ENCODE measurements around the gene YAE1. TPM values are rescaled to one million over a fixed set of nuclear protein-coding genes. Genes with fewer than 3 reads are reported as not detected.

Gene YAE1
- polyA plus RNA-seq, 1 of the 3 experiments (the other 2 are of a cell fraction) = 30.7 TPM

DNA sequence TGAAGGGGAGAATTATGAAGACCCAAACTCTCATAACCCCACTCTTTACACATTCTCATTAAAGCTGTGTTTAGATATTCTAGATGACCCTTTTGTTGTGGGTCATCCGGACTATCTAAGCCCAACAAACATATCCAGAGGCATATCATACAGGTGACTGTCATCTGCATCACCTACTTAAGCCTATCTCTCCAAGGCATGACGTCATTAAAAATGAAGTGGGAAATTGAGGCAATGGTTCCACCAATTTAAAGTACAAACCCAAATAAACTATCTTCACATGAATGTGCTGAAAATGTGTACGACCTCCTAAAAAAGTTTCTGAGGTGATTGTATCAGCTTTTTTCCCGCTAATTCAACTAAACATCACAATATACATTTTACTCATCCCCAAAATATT is 52.7 kb downstream of the YAE1 start (continued):
- TF ChIP-seq, protein P1, sequence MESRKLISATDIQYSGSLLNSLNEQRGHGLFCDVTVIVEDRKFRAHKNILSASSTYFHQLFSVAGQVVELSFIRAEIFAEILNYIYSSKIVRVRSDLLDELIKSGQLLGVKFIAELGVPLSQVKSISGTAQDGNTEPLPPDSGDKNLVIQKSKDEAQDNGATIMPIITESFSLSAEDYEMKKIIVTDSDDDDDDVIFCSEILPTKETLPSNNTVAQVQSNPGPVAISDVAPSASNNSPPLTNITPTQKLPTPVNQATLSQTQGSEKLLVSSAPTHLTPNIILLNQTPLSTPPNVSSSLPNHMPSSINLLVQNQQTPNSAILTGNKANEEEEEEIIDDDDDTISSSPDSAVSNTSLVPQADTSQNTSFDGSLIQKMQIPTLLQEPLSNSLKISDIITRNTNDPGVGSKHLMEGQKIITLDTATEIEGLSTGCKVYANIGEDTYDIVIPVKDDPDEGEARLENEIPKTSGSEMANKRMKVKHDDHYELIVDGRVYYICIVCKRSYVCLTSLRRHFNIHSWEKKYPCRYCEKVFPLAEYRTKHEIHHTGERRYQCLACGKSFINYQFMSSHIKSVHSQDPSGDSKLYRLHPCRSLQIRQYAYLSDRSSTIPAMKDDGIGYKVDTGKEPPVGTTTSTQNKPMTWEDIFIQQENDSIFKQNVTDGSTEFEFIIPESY (IDR thresholded peaks at IDR 0.05; ENCODE audit: borderline replicate concordance, low read depth) = no peak
- TF ChIP-seq TCF12 (IDR thresholded peaks at IDR 0.05) (no peak), EZH2phosphoT487 (IDR thresholded peaks at IDR 0.05; ENCODE audit: borderline replicate concordance, low read depth) (no peak)

- Histone ChIP-seq H3K79me2 (ENCODE audit: insufficient read depth) (peaks cover 33% of the 10 kb centered on the region), H3K4me2 (peak overlapping the region; percentile 52; the same call in 1 of the 2 replicates), H3K4me3 (ENCODE audit: low read depth in 2 of 2, low read length in 1 of 2) (no peak overlapping the region), H2AFZ (ENCODE audit: low read depth) (no peak overlapping the region), H3K4me1 (ENCODE audit: control insufficient read depth in 1 of 2, insufficient read depth in 2 of 2, low read depth in 1 of 2, low read length in 1 of 2) (peaks cover 19 to 37% of the 10 kb centered on the region in 2 experiments), H4K20me1 (ENCODE audit: insufficient read depth) (peaks cover 11% of the 10 kb centered on the region), H3K9ac (peak overlapping the region; percentile 19; the same call in 1 of the 2 replicates), H3K9me2 (no peaks in the 10 kb centered on the region), H3K9me3 (no peaks in the 10 kb centered on the region), H3K36me3 (replicated peaks in 1 of 2; ENCODE audit: control insufficient read depth in 1 of 2, insufficient read depth in 2 of 2, low read length in 1 of 2) (no peaks in the 10 kb centered on the region), H3K27ac (ENCODE audit: low read depth in 2 of 2, low read length in 1 of 2) (peak overlapping the region in 1 of 2 experiments; percentile 93; a peak in 2 of 4 replicates), H3F3A (replicated peaks; ENCODE audit: insufficient read depth) (peaks cover 44% of the 10 kb centered on the region), H3K27me3 (ENCODE audit: insufficient read depth) (no peaks in the 10 kb centered on the region)
- ChIA-PET CTCF (interaction anchor here (0.8 to 4.9 kb wide), 6 partner anchors 9 to 276 kb away, joined by 3 to 43 read pairs (median 3); no protein-coding TSS in a partner anchor), POLR2A (no interaction called here)
- no peak for DNase-seq
- TF ChIP-seq RFX5 (IDR thresholded peaks at IDR 0.05; ENCODE audit: low read length) (no peak), GABPA (IDR thresholded peaks at IDR 0.05; ENCODE audit: low read depth) (no peak), REST (IDR thresholded peaks at IDR 0.05; ENCODE audit: low read depth, low read length) (no peak), TCF12 (IDR thresholded peaks at IDR 0.05) (no peak), NRF1 (IDR thresholded peaks at IDR 0.05; ENCODE audit: low read depth, low read length) (no peak), FOXJ3 (CRISPR knock-in tag; IDR thresholded peaks at IDR 0.05) (no peak), YY1 (IDR thresholded peaks at IDR 0.05; ENCODE audit: low read depth) (no peak), GATA2 (CRISPR knock-in tag; IDR thresholded peaks at IDR 0.05) (no peak), CHD2 (IDR thresholded peaks at IDR 0.05; ENCODE audit: low read length, partially characterized antibody) (no peak), MEF2A (IDR thresholded peaks at IDR 0.05; ENCODE audit: borderline replicate concordance, low read depth) (no peak), NFIC (IDR thresholded peaks at IDR 0.05; ENCODE audit: borderline replicate concordance) (no peak), TAF1 (IDR thresholded peaks at IDR 0.05; ENCODE audit: borderline replicate concordance, low read depth, low read length) (no peak)
- TF ChIP-seq, protein P1 (IDR thresholded peaks at IDR 0.05; ENCODE audit: borderline replicate concordance, low read depth) = no peak
These were observed 54.3 kb downstream of the YAE1 start for GRCh38 chr7:39620486-39620885.

All from SK-N-SH (cell line).